Measurements from ENCODE around the gene STRADB. TPM values are rescaled to one million over a fixed set of nuclear protein-coding genes. Genes with fewer than 3 reads are reported as not detected.

Gene STRADB
- total RNA-seq, 1 experiment from 2014 or later = 28.9 TPM

GRCh38 chr2:201432621-201433393 lies 18.7 kb upstream of the STRADB start:
- Histone ChIP-seq H3K36me3 (ENCODE audit: low read depth, low read length) (peaks cover 3% of the 10 kb centered on the region), H3K79me2 (ENCODE audit: low read length) (peaks cover 17% of the 10 kb centered on the region), H3K4me1 (ENCODE audit: insufficient read depth, low read length) (peaks cover 17% of the 10 kb centered on the region), H3K27me3 (ENCODE audit: low read length) (no peaks in the 10 kb centered on the region), H3K4me3 (ENCODE audit: low read length) (0 out of 2 replicates have a peak overlapping the region, but pooled peaks have one; percentile 2), H3K9me2 (replicated peaks; ENCODE audit: low read length) (no peaks in the 10 kb centered on the region), H3K9me3 (ENCODE audit: low read length) (no peaks in the 10 kb centered on the region), H3K9ac (ENCODE audit: low read length) (peak overlapping the region; percentile 28), H3K27ac (ENCODE audit: low read length) (peak overlapping the region; percentile 78), H4K20me1 (ENCODE audit: low read length) (no peaks in the 10 kb centered on the region), H3F3A (ENCODE audit: low read length, unreplicated experiment) (no peaks in the 10 kb centered on the region), H2AFZ (ENCODE audit: low read length) (peak overlapping the region; percentile 5), H3K4me2 (ENCODE audit: low read length) (peak overlapping the region; percentile 45)
- DNase-seq (no peak), ATAC-seq (peak; percentile 25; the same call in 1 of the 2 replicates)
- TF ChIP-seq EZH2phosphoT487 (IDR thresholded peaks at IDR 0.05; ENCODE audit: borderline replicate concordance, low read length) (no peak), EZH2 (IDR thresholded peaks at IDR 0.05; ENCODE audit: low read length, unreplicated experiment) (no peak), CTCF (conservative IDR thresholded peaks at IDR 0.05; ENCODE audit: low read depth, low read length) (no peak)
- no TSS peak for BruUV-seq (replicated peaks)
- CTCF ChIA-PET = no interaction called here
- intact Hi-C loops (cut with micrococcal nuclease) = no loop called here
- POLR2A ChIA-PET (ENCODE audit: unreplicated experiment) = interaction anchor here (0.5 to 0.6 kb wide), 2 partner anchors 18 to 666 kb away, joined by 4 to 14 read pairs; partner anchors contain the start of genes STRADB and TRAK2

GRCh38 chr2:201433394-201433995 lies 18.0 kb upstream of the STRADB start:
- no peak overlapping the region for H3K27ac ChIP-seq (ENCODE audit: low read length)

More at GRCh38 chr2:201433394-201433995, 18.0 kb upstream of the STRADB start:
- DNase-seq = no peak
- H3K9me2 ChIP-seq (replicated peaks; ENCODE audit: low read length) = no peaks in the 10 kb centered on the region
- H3K4me3 ChIP-seq (ENCODE audit: low read length) = no peak overlapping the region
- intact Hi-C loops (cut with micrococcal nuclease) = no loop called here
- H2AFZ ChIP-seq (ENCODE audit: low read length) = no peak overlapping the region
- no peak overlapping the region for H3K9ac ChIP-seq (ENCODE audit: low read length)
- ChIA-PET CTCF (no interaction called here), POLR2A (ENCODE audit: unreplicated experiment) (interaction anchor here (0.7 kb wide), 1 partner anchor 321 kb away, joined by 3 read pairs; no protein-coding TSS in a partner anchor)
- no peaks in the 10 kb centered on the region for H4K20me1 ChIP-seq (ENCODE audit: low read length)
- no peaks in the 10 kb centered on the region for H3K27me3 ChIP-seq (ENCODE audit: low read length)
- no peak for TF ChIP-seq EZH2phosphoT487 (IDR thresholded peaks at IDR 0.05; ENCODE audit: borderline replicate concordance, low read length)
- no peak for TF ChIP-seq EZH2 (IDR thresholded peaks at IDR 0.05; ENCODE audit: low read length, unreplicated experiment)
- no peak for TF ChIP-seq CTCF (conservative IDR thresholded peaks at IDR 0.05; ENCODE audit: low read depth, low read length)
- BruUV-seq (replicated peaks) = no TSS peak
- no peak overlapping the region for H3K4me2 ChIP-seq (ENCODE audit: low read length)
- H3K4me1 ChIP-seq (ENCODE audit: insufficient read depth, low read length) = peaks cover 17% of the 10 kb centered on the region
- no peaks in the 10 kb centered on the region for H3F3A ChIP-seq (ENCODE audit: low read length, unreplicated experiment)
- H3K36me3 ChIP-seq (ENCODE audit: low read depth, low read length) = peaks cover 3% of the 10 kb centered on the region
- no peak for ATAC-seq
- H3K9me3 ChIP-seq (ENCODE audit: low read length) = no peaks in the 10 kb centered on the region
- H3K79me2 ChIP-seq (ENCODE audit: low read length) = peaks cover 17% of the 10 kb centered on the region

All from PC-3 (cell line).